Right cardiac atrium (tissue), 5 donors: Measurements from ENCODE around the gene RFPL2. TPM values are rescaled to one million over a fixed set of nuclear protein-coding genes. Genes with fewer than 3 reads are reported as not detected.
A peak's percentile ranks its signal among the peaks of the same experiment; 100 is the strongest.

Experiments used
- ATAC-seq, 2 donors: fragments of 200-7000 bp; cut with Tn5 transposase; one replicate each; pipeline versions ENCODE4 v1.8.0 to v1.9.1; 2020; ENCODE audit warnings: moderate library complexity in 2 of 2, mild to moderate bottlenecking in 1 of 2
- DNase-seq, 3 donors: peaks; one replicate each; pipeline ENCODE4 v3.0.0-alpha.2; 2020
- H3K27ac ChIP-seq: one replicate; pipeline ENCODE4 v1.5.1; 2013; ENCODE audit warnings: mild to moderate bottlenecking, low read length, control low read depth, moderate library complexity
- H3K27me3 ChIP-seq: one replicate; pipeline ENCODE4 v1.6.1; 2013; ENCODE audit not compliant: control insufficient read depth, insufficient read depth
- H3K4me1 ChIP-seq: one replicate; pipeline ENCODE4 v1.6.1; 2013; ENCODE audit warnings: low read length; ENCODE audit not compliant: control insufficient read depth, insufficient read depth
- H3K4me3 ChIP-seq: one replicate; pipeline ENCODE4 v1.5.1; 2013; ENCODE audit warnings: low read length, control low read depth
- H3K9me3 ChIP-seq: one replicate; pipeline ENCODE4 v1.6.1; 2013; ENCODE audit warnings: low read length; ENCODE audit not compliant: control insufficient read depth
- WGBS: extraction: QIAGEN DNeasy Blood & Tissue Kit; methylation state at CpG from one replicate; pipeline ENCODE4 v1.1.7; 2013; 5-methylcytosine and 5-hydroxymethylcytosine counted together
- intact Hi-C, 4 donors: fragments of 100-400 bp; cut with DNase I; formaldehyde crosslinking; loops; one replicate each; pipeline versions ENCODE4 v1.11.0 to v1.14.0; 2022 to 2023
- polyA plus RNA-seq: library from polyadenylated mRNA; stranded (reverse); fragments of 200-250 nt; gene quantifications from one replicate; pipeline ENCODE4 v1.2.3, GENCODE V29; 2013
- total RNA-seq, 4 donors: library from RNA; stranded (reverse); fragmentation: NEBNext Ultra II Directional; extraction: Animal tissue kit (Norgen Biotek cat#: 25700); gene quantifications; one replicate each; pipeline ENCODE4 v1.2.1, GENCODE V29; 2021
- donor health status: healthy with polysubstance abuse.
- donor health status: DM: no; HTN: yes; CAD: no.
- donor health status: DM: no; HTN: no; CAD: no.
- donor health status: DM: no; HTN: yes; CAD: no; lungs with severe emphysema.
- donor health status: DM: yes; HTN: yes; CAD: no.

RFPL2 gene
- total and polyA plus RNA-seq, 5 donors, result not detected

DNA sequence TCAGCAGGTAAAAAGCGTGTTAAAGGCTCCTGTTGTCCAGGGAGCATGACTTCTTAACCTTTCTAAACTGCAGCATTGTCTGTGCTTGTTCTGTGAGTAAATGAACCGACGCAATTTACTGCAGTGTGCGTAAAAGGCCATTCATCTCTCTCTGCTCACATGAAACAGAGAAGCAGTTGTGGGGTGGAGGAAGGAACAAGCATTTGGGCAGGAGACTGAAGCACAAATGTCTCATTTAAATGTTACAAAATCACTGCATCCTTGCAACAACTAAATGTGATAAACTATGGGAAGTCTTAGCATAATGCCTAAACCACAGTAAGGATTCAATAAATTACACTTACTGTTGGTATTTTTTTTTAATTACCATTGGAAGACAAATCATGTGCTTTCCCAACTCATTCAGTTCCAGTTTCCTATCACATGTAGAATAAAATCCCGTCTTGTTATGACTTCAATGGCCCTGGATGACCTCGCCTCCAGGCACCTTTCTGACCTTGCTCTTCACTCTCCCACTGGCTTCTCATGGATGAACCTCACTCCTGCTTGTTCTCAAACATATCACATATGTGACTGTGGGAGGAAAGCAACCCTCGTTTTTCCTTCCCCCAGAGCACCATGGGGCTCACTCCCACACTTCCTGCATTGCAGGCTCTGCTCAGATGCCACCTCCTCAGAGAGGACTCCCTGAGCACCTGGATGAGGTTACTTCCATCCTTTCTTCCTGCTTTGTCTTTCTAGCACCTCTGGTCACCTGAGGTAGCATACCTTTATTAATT is 21.6 kb upstream of the RFPL2 start:
- Histone ChIP-seq H3K4me3 (no peak overlapping the region), H3K27ac (no peak overlapping the region), H3K27me3 (no peaks in the 10 kb centered on the region), H3K4me1 (no peaks in the 10 kb centered on the region), H3K9me3 (no peaks in the 10 kb centered on the region)
- WGBS, result 66% methylated on average over 7 of the region's 7 CpGs
- intact Hi-C loops, result no loop called here
- ATAC-seq, result no peak
- DNase-seq, result no peak

DNA sequence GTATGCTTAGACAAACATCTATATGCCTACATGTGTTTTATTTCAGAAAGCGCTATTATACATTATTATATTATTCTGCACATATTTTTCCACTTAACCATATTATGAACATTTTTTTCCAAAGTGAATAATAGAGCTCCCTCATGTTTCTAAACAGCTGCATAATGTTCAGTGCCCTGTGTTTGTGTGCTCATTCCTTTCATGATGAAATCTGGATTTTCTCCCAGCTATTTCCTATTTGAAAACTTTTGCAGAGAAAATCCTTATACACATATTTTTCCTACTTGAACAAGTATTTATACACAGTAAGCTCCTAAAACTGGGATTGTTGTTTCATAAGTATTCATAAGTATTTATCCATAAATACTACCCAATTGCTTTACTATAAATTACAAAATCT is 18.1 kb upstream of the RFPL2 start:
- intact Hi-C loops, result no loop called here
- ATAC-seq (no peak), DNase-seq (no peak)
- Histone ChIP-seq H3K4me3 (no peak overlapping the region), H3K9me3 (no peaks in the 10 kb centered on the region), H3K4me1 (no peaks in the 10 kb centered on the region), H3K27ac (no peak overlapping the region), H3K27me3 (no peaks in the 10 kb centered on the region)
- 83% methylated on average over 1 of the region's 1 CpG for WGBS

DNA sequence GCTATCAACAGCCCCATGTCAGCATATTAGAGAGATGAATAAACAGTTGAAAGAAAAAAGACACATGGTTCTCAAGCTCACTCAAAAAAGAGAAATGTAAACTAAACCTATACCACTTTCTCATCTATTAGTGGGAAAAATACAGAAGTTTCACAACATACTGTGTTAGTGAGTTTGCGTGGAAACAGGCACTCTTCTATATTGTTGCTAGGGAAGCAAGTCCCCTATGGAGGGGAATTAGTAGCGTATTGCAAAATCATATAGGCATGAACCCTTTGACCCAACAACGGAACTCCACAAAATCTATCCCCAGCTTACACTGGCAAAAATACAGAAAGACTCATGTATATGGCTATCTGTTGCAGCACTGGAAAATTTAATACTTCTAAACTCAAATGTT is 14.2 kb upstream of the RFPL2 start:
- WGBS, result 85% methylated on average over 3 of the region's 3 CpGs
- Histone ChIP-seq H3K9me3 (no peaks in the 10 kb centered on the region), H3K4me3 (no peak overlapping the region), H3K4me1 (no peaks in the 10 kb centered on the region), H3K27me3 (no peaks in the 10 kb centered on the region), H3K27ac (no peak overlapping the region)
- ATAC-seq (no peak), DNase-seq (no peak)
- intact Hi-C loops, result no loop called here

DNA sequence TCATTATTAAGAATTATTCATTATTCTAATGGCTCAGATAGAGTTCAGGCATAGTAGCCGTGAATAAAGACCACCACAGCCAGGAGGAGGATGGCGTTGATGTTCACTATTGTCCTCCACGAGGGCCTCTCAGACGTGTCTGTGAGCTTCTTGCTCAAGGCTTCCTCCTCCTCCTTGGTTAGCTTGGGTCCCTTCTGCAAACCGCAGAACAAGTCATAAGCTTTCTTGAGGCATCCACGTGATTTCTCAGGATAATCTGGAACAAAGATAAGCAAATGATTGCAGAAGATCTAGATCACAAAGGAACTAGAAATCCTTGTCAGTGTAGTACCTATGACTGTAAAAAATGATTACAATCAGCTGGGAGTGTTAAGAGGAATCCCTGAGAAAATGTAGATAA is 13.6 kb upstream of the RFPL2 start:
- Histone ChIP-seq H3K4me1 (no peaks in the 10 kb centered on the region), H3K4me3 (no peak overlapping the region), H3K9me3 (no peaks in the 10 kb centered on the region), H3K27me3 (no peaks in the 10 kb centered on the region), H3K27ac (no peak overlapping the region)
- DNase-seq (no peak), ATAC-seq (no peak)
- intact Hi-C loops, result no loop called here
- WGBS, result 69% methylated on average over 6 of the region's 6 CpGs

DNA sequence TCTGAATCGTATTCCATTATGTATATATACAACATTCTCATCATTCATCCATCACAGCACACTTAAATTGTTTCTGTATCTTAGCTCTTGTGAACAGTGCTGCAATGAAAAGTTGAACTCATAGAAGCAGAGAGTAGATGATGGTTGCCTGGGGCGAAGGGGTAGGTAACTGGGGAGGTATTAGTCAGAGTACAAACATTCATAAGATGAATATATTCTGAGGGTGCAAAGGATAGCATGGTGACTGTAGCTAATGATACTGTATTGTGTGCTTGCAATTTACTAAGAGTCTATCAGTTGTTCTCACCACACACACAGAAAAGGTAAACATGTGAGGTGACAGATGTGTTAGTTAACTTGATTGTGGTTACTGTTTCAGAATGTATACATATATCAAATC is 12.6 kb upstream of the RFPL2 start:
- Histone ChIP-seq H3K9me3 (no peaks in the 10 kb centered on the region), H3K27me3 (no peaks in the 10 kb centered on the region), H3K27ac (no peak overlapping the region), H3K4me1 (no peaks in the 10 kb centered on the region), H3K4me3 (no peak overlapping the region)
- ATAC-seq (no peak), DNase-seq (no peak)
- intact Hi-C loops, result no loop called here
- WGBS, result 87% methylated on average over 2 of the region's 2 CpGs

DNA sequence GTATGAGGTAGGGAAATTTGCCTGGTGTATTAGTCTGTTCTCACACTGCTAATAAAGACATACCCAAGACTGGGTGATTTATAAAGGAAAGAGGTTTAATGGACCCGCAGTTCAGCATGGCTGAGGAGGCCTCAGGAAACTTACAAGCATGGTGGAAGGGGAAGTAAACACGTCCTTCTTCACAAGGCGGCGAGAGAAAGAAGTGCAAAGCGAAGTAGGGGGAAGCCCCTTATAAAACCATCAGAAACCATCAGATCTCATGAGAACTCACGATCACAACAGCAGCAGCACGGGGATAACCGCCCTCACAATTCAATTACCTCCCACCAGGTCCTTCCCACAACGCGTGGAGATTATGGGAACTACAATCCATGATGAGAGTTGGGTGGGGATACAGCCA is 12.0 kb upstream of the RFPL2 start:
- H3K4me3 ChIP-seq, result no peak overlapping the region
- no peak overlapping the region for H3K27ac ChIP-seq
- DNase-seq, result no peak
- H3K9me3 ChIP-seq, result no peaks in the 10 kb centered on the region
- no peaks in the 10 kb centered on the region for H3K4me1 ChIP-seq
- intact Hi-C loops, result no loop called here
- WGBS, result 85% methylated on average over 10 of the region's 10 CpGs
- no peak for ATAC-seq
- no peaks in the 10 kb centered on the region for H3K27me3 ChIP-seq

DNA sequence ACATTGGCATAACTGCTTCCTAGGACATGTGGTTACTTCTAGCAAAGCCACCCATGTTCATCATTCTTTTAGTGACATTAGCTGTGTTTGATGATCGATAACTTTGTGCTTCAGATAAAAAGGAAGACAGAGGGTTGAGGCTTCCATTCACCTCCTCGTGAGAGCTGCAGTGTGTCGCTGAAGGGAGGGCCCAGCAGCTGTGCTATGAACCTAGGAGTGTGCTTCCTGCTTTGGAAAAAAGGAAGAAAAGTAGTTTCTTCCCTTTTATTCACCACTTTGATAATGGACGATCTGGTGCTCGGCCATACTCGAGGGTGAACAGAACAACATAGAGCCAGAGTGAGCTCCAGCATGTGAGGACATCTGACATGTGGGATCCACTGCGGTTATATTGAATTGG is 6.1 kb upstream of the RFPL2 start:
- Histone ChIP-seq H3K4me3 (no peak overlapping the region), H3K4me1 (no peaks in the 10 kb centered on the region), H3K27ac (no peak overlapping the region), H3K9me3 (no peaks in the 10 kb centered on the region), H3K27me3 (no peaks in the 10 kb centered on the region)
- DNase-seq (no peak), ATAC-seq (no peak)
- WGBS, result 66% methylated on average over 7 of the region's 7 CpGs
- intact Hi-C loops, result no loop called here

DNA sequence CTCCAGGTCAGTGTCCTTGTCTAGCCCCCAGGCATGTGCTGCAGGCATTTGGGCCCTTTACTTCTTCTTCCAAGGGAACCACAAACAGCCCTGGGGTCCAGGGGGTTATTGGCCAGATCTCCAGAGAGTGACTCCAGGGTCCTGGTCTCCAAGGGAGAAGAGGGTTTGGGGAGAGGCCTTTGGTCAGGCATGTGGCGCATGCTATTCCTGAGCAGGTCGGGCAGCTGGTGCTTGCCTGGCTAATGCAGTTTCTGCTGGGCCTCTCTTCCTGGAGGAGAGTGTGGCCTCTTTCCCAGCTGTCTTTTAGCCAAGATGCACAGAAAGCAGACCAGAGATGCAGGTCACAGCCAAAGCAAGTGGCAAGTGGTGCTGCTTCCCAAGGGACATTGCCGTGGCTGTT is 3.8 kb upstream of the RFPL2 start:
- 88% methylated on average over 3 of the region's 3 CpGs for WGBS
- ATAC-seq, result no peak
- H3K9me3 ChIP-seq, result no peaks in the 10 kb centered on the region

DNA sequence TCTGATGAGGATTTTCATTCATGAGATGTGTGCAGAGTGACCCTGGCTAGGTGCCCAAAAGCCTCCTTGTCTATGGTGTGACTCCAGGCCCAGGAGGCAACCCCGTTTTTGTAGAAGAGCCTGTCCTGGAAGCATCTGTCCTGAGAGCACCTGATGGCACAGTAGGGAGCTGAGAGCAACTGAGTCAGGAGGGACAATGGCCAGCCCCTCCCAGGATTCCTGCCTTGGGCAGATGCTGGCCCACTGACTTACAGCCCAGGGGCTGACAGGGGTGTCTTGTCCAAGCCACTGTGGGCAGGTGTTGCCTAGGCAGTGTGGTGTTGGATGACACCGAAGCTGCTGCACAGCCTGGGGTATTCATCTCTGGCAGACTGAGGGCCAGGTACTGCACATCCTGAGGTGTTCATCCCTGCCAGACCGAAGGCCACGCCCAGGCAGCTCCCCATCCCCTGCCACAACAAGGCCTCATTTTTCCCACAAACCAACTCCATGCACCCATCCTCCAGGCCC is 3.2 kb upstream of the RFPL2 start:
- H3K4me1 ChIP-seq, result no peaks in the 10 kb centered on the region
- H3K27me3 ChIP-seq, result no peaks in the 10 kb centered on the region
- 84% methylated on average over 4 of the region's 4 CpGs for WGBS
- no peak overlapping the region for H3K4me3 ChIP-seq
- no peak for ATAC-seq
- no peak overlapping the region for H3K27ac ChIP-seq
- no peaks in the 10 kb centered on the region for H3K9me3 ChIP-seq
- intact Hi-C loops, result loop anchor here in 1 of 4 donors (5.0 kb wide), 1 partner anchor 231 kb away; no protein-coding TSS in a partner anchor
- DNase-seq, result no peak

More for the DNA sequence above, 3.8 kb upstream of the RFPL2 start:
- intact Hi-C loops, result loop anchor here in 1 of 4 donors (5.0 kb wide), 1 partner anchor 231 kb away; no protein-coding TSS in a partner anchor
- Histone ChIP-seq H3K27ac (no peak overlapping the region), H3K27me3 (no peaks in the 10 kb centered on the region), H3K4me1 (no peaks in the 10 kb centered on the region), H3K4me3 (no peak overlapping the region)
- no peak for DNase-seq

DNA sequence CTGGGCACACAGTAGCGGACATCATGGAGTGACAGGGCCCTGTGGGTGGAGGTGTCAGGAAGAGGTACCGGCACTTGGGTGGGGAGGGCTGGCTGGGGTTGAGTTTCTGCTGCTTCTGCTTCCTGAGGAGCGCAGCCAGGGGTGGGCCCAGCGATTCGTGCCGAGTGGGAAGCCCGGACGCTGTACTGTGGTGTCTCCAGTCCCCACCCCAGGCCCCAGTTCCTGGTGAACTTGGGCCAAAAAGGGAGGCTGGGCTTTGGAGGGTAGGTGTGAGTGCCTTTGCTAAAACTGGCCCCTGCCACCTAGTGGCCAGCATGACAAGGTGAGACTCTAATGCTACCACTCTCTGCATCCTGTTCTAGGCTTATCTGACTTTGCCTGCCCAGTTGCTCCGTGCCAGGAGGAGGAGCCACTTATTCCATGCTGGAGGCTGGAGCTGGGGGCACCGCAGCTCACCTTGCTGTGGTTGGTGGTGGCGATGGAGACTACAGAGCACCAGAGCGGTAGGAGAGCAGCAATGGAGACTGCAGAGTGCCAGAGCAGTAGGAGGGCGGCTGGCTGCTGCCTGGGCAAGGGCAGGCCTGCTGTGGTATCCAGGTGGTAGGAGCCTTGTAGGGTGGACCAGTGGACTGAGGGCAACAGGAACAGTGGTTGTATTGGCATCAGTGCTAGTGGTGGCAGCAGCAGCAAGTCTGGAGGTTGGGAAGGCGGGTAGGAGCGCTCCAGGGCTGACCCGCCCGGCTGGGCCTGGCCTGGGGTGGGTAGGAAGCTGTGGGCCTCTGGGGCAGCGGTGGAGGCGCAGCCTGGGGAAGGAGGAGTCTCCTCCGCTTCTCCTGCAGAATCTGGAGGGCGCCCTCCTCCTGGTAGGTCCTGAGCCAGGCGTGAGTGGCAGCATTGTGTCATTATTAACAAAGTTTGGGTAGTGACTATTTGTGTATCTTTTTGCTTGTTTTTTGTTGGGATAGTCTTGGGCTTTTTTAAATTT is 2.2 kb upstream of the RFPL2 start:
- intact Hi-C loops, result loop anchor here in 1 of 4 donors (5.0 kb wide), 1 partner anchor 230 kb away; no protein-coding TSS in a partner anchor
- Histone ChIP-seq H3K27me3 (no peaks in the 10 kb centered on the region), H3K27ac (no peak overlapping the region), H3K4me3 (no peak overlapping the region), H3K9me3 (no peaks in the 10 kb centered on the region), H3K4me1 (no peaks in the 10 kb centered on the region)
- peak in 1 of 3 donors; percentile 66 for DNase-seq
- WGBS, result 79% methylated on average over 22 of the region's 22 CpGs
- peak in 1 of 2 donors; percentile 6 for ATAC-seq
